Kidney epithelial cell (primary cell): ENCODE results near the gene PSD4. TPM values are rescaled to one million over a fixed set of nuclear protein-coding genes. Genes with fewer than 3 reads are reported as not detected.

Experiments
- DNase-seq: peaks from one replicate; pipeline ENCODE4 v3.0.0-alpha.2; 2010; ENCODE audit warnings: low read depth
- H3K27me3 ChIP-seq: 2 replicates; pipeline ENCODE4 v1.6.0; 2011; ENCODE audit warnings: low read length; ENCODE audit not compliant: control insufficient read depth, insufficient read depth
- H3K36me3 ChIP-seq: 2 replicates; pipeline ENCODE4 v1.5.1; 2011; ENCODE audit warnings: low read length; ENCODE audit not compliant: control insufficient read depth, insufficient read depth
- H3K4me3 ChIP-seq: 2 replicates; pipeline ENCODE4 v1.5.1; 2011; ENCODE audit warnings: low read depth, mild to moderate bottlenecking, control low read depth, low read length
- total RNA-seq: library from RNA; depleted of rRNA; stranded (reverse); fragments of >200 nt; gene quantifications from 2 replicates; pipeline ENCODE4 v1.2.3, GENCODE V29; 2015
- TF ChIP-seq, protein P1 (sequence below): IDR thresholded peaks from 2 replicates; pipeline ENCODE4 v1.5.1; 2011; ENCODE audit warnings: mild to moderate bottlenecking, moderate library complexity, low read length, control low read depth, inconsistent platforms; ENCODE audit not compliant: insufficient read depth, poor library complexity, severe bottlenecking

The PSD4 gene
- total RNA-seq, 1 donor from 2014 or later: 13.9 TPM

DNA sequence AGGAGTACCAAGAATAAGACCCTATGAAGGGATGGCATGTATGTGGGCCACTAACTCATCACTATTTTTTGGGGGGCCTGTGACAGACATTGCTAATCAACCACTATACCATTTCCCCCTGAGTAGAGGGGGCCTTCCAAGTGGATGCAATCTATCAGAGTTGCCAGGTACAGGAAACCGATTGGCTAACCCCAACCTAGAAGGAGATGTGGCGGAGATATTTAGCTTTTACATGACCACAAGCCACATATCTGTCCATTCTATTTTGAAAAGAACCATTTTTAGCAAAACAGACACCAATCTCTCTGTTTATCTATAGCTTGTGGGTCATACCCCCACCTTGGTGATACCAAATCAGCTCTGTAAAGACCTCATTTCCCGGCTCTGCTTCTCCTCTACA is 53.9 kb downstream of the PSD4 start:
- DNase-seq: no peak
- Histone ChIP-seq H3K36me3 (peaks cover 4% of the 10 kb centered on the region), H3K27me3 (no peaks in the 10 kb centered on the region), H3K4me3 (no peak overlapping the region)
- TF ChIP-seq, protein P1, sequence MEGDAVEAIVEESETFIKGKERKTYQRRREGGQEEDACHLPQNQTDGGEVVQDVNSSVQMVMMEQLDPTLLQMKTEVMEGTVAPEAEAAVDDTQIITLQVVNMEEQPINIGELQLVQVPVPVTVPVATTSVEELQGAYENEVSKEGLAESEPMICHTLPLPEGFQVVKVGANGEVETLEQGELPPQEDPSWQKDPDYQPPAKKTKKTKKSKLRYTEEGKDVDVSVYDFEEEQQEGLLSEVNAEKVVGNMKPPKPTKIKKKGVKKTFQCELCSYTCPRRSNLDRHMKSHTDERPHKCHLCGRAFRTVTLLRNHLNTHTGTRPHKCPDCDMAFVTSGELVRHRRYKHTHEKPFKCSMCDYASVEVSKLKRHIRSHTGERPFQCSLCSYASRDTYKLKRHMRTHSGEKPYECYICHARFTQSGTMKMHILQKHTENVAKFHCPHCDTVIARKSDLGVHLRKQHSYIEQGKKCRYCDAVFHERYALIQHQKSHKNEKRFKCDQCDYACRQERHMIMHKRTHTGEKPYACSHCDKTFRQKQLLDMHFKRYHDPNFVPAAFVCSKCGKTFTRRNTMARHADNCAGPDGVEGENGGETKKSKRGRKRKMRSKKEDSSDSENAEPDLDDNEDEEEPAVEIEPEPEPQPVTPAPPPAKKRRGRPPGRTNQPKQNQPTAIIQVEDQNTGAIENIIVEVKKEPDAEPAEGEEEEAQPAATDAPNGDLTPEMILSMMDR: no peak

DNA sequence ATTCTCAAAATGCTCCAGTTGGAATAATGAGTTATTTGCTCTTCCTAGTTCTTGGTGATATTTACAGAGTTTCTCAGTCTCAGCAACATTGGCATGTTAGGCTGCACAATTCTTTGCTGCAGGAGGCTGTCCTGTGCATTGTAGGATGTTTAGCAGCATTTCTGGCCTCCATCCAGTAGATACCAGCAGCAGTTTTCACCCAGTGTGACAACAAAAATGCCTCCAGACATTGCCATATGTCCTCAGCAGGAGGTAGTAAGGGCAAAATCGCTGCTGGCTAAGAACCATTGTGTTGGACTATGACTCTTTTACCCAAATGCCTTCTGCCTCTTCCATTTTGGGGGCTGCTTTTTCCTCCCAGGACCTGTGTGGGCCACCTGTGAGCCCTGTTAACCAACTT is 54.6 kb downstream of the PSD4 start:
- TF ChIP-seq, protein P1: no peak

DNA sequence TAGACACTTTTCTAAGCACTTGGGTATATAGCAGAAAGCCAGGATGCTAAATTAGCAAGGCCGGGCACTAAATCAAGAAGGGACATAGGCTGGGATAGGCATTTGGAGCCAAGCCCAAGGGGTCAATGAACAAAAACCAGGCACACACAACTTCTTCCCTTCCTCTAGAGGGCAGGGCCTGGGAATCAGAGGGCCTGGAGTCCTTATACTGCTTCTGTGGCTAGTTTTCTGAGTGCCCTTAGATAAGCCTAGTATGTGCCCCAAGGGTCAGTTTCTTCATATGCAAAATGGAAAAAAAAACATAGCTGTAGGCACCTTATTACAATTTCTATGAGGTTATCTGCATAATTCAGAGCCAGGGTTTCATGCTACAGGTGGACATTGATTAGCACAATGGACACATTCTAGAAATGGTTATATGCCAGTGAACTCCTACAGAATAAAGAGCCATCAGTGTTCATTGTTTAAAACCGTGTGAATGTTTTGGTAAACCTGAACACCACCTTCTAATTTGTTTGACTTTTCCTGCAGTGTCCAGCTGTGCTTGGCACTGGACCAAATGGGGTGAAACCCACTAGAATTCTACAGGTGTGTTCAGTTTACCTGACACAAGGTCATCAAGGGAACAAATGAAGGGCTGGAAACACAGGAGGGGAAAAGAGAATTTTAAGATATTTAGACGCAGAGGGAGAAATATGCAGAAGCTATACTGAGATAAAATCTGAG is 55.4 kb downstream of the PSD4 start:
- TF ChIP-seq, protein P1: no peak
- no peaks in the 10 kb centered on the region for H3K27me3 ChIP-seq
- no peak overlapping the region for H3K4me3 ChIP-seq
- no peak for DNase-seq
- peaks cover 7% of the 10 kb centered on the region for H3K36me3 ChIP-seq

More for the DNA sequence above, 54.6 kb downstream of the PSD4 start:
- H3K36me3 ChIP-seq: peaks cover 4% of the 10 kb centered on the region
- no peaks in the 10 kb centered on the region for H3K27me3 ChIP-seq
- no peak overlapping the region for H3K4me3 ChIP-seq
- no peak for DNase-seq

DNA sequence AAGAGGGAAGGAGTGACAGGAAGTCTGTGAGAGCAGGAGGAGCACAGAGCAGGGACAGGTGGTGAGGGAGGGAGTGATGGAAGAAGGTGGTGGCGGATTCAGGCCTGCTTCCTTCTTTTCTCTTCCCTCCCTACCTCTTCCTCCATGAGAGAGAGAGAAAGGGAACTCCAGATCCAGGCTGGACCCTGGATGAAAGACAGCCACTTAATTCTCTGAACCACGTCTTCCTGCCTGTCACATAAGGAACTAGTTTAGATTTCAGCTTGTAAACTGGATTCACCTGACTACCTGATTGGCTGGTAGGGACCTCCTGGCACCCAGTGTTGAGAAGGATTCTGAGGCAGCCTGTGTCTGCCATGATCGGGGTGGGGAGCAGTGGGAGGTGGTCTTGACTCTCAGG is 56.0 kb downstream of the PSD4 start:
- Histone ChIP-seq H3K4me3 (no peak overlapping the region), H3K27me3 (no peaks in the 10 kb centered on the region), H3K36me3 (peaks cover 8% of the 10 kb centered on the region)
- TF ChIP-seq, protein P1: no peak
- DNase-seq: no peak

DNA sequence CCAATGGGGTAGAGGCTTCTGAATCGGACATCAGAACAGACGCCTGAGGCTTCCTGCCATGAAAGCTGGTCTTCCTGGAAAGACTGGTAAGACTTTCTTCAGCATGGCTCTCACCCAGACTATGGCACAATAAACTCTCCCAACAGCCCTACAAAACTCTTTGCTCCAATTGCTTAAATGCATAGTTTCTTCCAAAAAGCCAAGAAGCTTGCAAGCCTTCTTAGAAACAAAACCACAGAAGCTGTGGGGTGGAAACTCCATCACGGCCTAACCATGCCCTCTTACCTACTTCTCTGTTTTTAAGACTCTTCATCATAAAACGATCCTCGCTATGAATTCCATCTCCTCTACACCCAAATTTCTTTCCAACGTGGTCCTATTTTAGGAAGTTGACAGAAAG is 56.8 kb downstream of the PSD4 start:
- H3K36me3 ChIP-seq: peaks cover 8% of the 10 kb centered on the region
- no peak for DNase-seq
- H3K27me3 ChIP-seq: no peaks in the 10 kb centered on the region
- TF ChIP-seq, protein P1: no peak
- no peak overlapping the region for H3K4me3 ChIP-seq

DNA sequence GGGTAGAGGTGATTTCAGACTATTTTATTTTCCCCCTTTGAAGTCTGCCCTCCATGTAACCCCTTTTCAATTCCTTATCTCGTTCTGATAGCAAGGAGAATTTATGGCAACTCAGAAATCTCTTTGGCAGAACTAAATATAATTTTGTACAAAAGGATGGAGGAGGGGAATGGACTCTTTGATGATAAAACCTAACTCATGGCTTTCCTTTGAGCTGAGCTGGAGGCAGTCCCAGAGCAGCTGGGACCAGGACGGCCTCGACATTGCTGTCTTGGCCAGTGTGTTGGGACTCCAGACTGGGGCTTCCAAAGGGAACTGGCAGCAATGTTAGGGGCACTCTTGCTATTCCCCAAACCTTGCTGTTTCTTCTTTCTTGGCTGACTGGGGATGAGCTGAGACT is 57.3 kb downstream of the PSD4 start:
- no peaks in the 10 kb centered on the region for H3K27me3 ChIP-seq
- no peak overlapping the region for H3K4me3 ChIP-seq
- no peak for DNase-seq
- TF ChIP-seq, protein P1: no peak
- H3K36me3 ChIP-seq: peaks cover 8% of the 10 kb centered on the region
